Endodermal cell (in vitro differentiated cells): ENCODE data around the gene CTNNA2. TPM values are rescaled to one million over a fixed set of nuclear protein-coding genes. Genes with fewer than 3 reads are reported as not detected.

Experiments
- DNase-seq: peaks from one replicate; pipeline ENCODE4 v3.0.0-alpha.2; 2017
- H3K27ac ChIP-seq: 2 replicates; pipeline ENCODE4 v1.5.1; 2013; ENCODE audit warnings: mild to moderate bottlenecking, low read depth, low read length, moderate library complexity
- H3K27me3 ChIP-seq: 2 replicates; pipeline ENCODE4 v1.6.1; 2013; ENCODE audit warnings: mild to moderate bottlenecking, low read length, moderate library complexity; ENCODE audit not compliant: insufficient read depth, control insufficient read depth, poor library complexity, severe bottlenecking
- H3K36me3 ChIP-seq: 2 replicates; pipeline ENCODE4 v1.7.0; 2013; ENCODE audit warnings: mild to moderate bottlenecking, low read length, moderate library complexity; ENCODE audit not compliant: control insufficient read depth, insufficient read depth
- H3K4me1 ChIP-seq: one replicate; pipeline ENCODE4 v1.7.0; 2013; ENCODE audit warnings: low read length; ENCODE audit not compliant: control insufficient read depth, insufficient read depth
- H3K4me3 ChIP-seq: 2 replicates; pipeline ENCODE4 v1.5.1; 2013; ENCODE audit warnings: mild to moderate bottlenecking, low read length, moderate library complexity
- H3K9ac ChIP-seq: 2 replicates; pipeline ENCODE4 v1.6.1; 2013; ENCODE audit warnings: mild to moderate bottlenecking, low read length, moderate library complexity; ENCODE audit not compliant: poor library complexity, severe bottlenecking; ENCODE audit errors: extremely low read depth
- H3K9me3 ChIP-seq: 2 replicates; pipeline ENCODE4 v1.6.1; 2013; ENCODE audit warnings: mild to moderate bottlenecking, low read length, moderate library complexity; ENCODE audit not compliant: control insufficient read depth
- H3K27ac Mint-ChIP-seq: 2 replicates; pipeline ENCODE4 v1.8.0; 2020; ENCODE audit warnings: mixed read lengths
- H3K27me3 Mint-ChIP-seq: 2 replicates; pipeline ENCODE4 v1.8.0; 2021; ENCODE audit warnings: mild to moderate bottlenecking, mixed read lengths; ENCODE audit not compliant: insufficient read depth
- H3K36me3 Mint-ChIP-seq: 2 replicates; pipeline ENCODE4 v1.8.0; 2020; ENCODE audit warnings: low read depth, mixed read lengths
- H3K4me1 Mint-ChIP-seq: 2 replicates; pipeline ENCODE4 v1.8.0; 2020; ENCODE audit warnings: mixed read lengths
- H3K4me3 Mint-ChIP-seq: 2 replicates; pipeline ENCODE4 v1.8.0; 2020; ENCODE audit warnings: mild to moderate bottlenecking, moderate library complexity, mixed read lengths
- H3K9me3 Mint-ChIP-seq: 2 replicates; pipeline ENCODE4 v1.8.0; 2020; ENCODE audit warnings: mild to moderate bottlenecking, mixed read lengths
- WGBS, 2 experiments: methylation state at CpG; one replicate each; pipeline versions ENCODE4 v1.1.5 to v1.1.7; 2013; ENCODE audit warnings: missing lambda C conversion rate in 2 of 2, mixed read lengths in 1 of 2; ENCODE audit not compliant: insufficient coverage in 1 of 2, insufficient read length in 1 of 2; 5-methylcytosine and 5-hydroxymethylcytosine counted together
- total RNA-seq, 2 donors: library from RNA; stranded (reverse); fragmentation: NEBNext Ultra II Directional in 1 of 2; extraction: Animal tissue kit (Norgen Biotek cat#: 25700) in 1 of 2; gene quantifications; 2 replicates in 1 of 2; 3 replicates in 1 of 2; pipeline ENCODE4 v1.2.1, GENCODE V29; 2021
- TF ChIP-seq, protein P1 (sequence below): fragments of 200-600 bp; sonication (generic); conservative IDR thresholded peaks from 2 replicates; pipeline ENCODE4 v1.5.0; 2021; ENCODE audit warnings: antibody characterized with exemption, mild to moderate bottlenecking

Gene CTNNA2
- total RNA-seq, 2 donors from 2014 or later, result 7.7 to 9.8 TPM

DNA sequence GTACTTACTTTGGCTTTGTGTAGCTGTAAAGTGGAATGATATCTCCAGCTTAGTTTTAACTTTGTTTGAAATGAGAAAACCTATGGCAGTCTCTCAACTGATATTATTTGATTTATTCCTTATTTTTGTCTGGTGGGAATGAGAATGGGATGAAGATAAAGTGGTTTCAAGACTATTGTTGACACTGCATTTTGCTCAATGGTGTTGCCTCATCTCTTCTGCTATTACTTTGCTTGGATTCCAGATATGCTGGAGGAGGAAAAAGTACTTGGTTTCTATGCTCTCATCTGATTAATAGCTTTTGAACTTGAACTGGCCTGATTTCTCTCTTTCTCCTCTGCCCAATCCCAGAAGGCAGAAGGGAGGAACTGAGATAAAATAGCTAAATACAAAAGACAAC is 198.2 kb downstream of the CTNNA2 start:
- DNase-seq, result no peak
- Histone ChIP-seq H3K9me3 (no peaks in the 10 kb centered on the region), H3K27ac (no peak overlapping the region), H3K27me3 (no peaks in the 10 kb centered on the region), H3K36me3 (no peaks in the 10 kb centered on the region), H3K9ac (no peak overlapping the region), H3K4me1 (no peaks in the 10 kb centered on the region), H3K4me3 (no peak overlapping the region)
- no peak overlapping the region for H3K27ac Mint-ChIP-seq
- no peaks in the 10 kb centered on the region for H3K9me3 Mint-ChIP-seq
- H3K27me3 Mint-ChIP-seq, result no peaks in the 10 kb centered on the region
- no peak overlapping the region for H3K4me3 Mint-ChIP-seq
- TF ChIP-seq, protein P1, sequence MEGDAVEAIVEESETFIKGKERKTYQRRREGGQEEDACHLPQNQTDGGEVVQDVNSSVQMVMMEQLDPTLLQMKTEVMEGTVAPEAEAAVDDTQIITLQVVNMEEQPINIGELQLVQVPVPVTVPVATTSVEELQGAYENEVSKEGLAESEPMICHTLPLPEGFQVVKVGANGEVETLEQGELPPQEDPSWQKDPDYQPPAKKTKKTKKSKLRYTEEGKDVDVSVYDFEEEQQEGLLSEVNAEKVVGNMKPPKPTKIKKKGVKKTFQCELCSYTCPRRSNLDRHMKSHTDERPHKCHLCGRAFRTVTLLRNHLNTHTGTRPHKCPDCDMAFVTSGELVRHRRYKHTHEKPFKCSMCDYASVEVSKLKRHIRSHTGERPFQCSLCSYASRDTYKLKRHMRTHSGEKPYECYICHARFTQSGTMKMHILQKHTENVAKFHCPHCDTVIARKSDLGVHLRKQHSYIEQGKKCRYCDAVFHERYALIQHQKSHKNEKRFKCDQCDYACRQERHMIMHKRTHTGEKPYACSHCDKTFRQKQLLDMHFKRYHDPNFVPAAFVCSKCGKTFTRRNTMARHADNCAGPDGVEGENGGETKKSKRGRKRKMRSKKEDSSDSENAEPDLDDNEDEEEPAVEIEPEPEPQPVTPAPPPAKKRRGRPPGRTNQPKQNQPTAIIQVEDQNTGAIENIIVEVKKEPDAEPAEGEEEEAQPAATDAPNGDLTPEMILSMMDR, result no peak
- H3K4me1 Mint-ChIP-seq, result no peaks in the 10 kb centered on the region
- H3K36me3 Mint-ChIP-seq, result no peaks in the 10 kb centered on the region

- TF ChIP-seq, protein P1, result no peak
- H3K9me3 ChIP-seq, result no peaks in the 10 kb centered on the region
- H3K27ac Mint-ChIP-seq, result no peak overlapping the region
- H3K4me3 Mint-ChIP-seq, result no peak overlapping the region
- H3K27me3 ChIP-seq, result no peaks in the 10 kb centered on the region
- H3K27ac ChIP-seq, result no peak overlapping the region
- DNase-seq, result no peak
- H3K36me3 ChIP-seq, result no peaks in the 10 kb centered on the region
- no peaks in the 10 kb centered on the region for H3K9me3 Mint-ChIP-seq
- whole genome bisulfite sequencing, 2 experiments, result 90 to 91% methylated on average over 4 of the region's 4 CpGs
- H3K4me1 ChIP-seq, result no peaks in the 10 kb centered on the region
- no peak overlapping the region for H3K4me3 ChIP-seq
- no peaks in the 10 kb centered on the region for H3K36me3 Mint-ChIP-seq
- H3K4me1 Mint-ChIP-seq, result peaks cover 11% of the 10 kb centered on the region
- H3K9ac ChIP-seq, result no peak overlapping the region
- H3K27me3 Mint-ChIP-seq, result no peaks in the 10 kb centered on the region
Observed at GRCh38 chr2:79713131-79713785, 200.4 kb downstream of the CTNNA2 start.

GRCh38 chr2:79714283-79714682 is 201.4 kb downstream of the CTNNA2 start:
- Mint-ChIP-seq H3K27me3 (no peaks in the 10 kb centered on the region), H3K4me3 (no peak overlapping the region), H3K36me3 (no peaks in the 10 kb centered on the region), H3K27ac (no peak overlapping the region), H3K9me3 (no peaks in the 10 kb centered on the region), H3K4me1 (peaks cover 11% of the 10 kb centered on the region)
- no peaks in the 10 kb centered on the region for H3K4me1 ChIP-seq
- H3K4me3 ChIP-seq, result no peak overlapping the region
- 86 to 100% methylated on average over 1 of the region's 1 CpG for WGBS, 2 experiments
- H3K27ac ChIP-seq, result no peak overlapping the region
- H3K9me3 ChIP-seq, result no peaks in the 10 kb centered on the region
- no peaks in the 10 kb centered on the region for H3K36me3 ChIP-seq
- no peak for DNase-seq
- TF ChIP-seq, protein P1, result no peak
- H3K27me3 ChIP-seq, result no peaks in the 10 kb centered on the region
- no peak overlapping the region for H3K9ac ChIP-seq
